Cortex of kidney (tissue), 1 donor: ENCODE data around the gene GATAD2A.

Experiments used
- DNase-seq: peaks from one replicate; lab custom pipeline; 2025; lab: John Stamatoyannopoulos, UW

GATAD2A gene

DNA sequence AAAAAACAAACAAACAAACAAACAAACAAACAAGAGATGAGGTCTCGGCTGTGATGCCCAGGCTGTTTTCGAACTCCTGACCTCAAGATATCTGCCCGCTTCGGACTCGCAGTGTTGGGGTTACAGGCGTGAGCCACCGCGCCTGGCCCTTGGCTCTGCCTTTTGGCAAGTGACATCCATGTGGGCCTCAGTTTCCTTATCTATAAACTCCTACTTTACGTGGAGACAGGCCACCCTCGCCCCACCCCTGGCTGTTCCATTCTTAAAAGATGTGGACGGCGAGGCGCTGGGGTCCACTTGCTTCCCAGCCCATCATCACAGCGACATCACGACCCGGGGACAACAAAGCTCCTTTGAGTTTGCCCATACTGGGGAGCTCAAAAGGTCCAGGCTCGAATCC is 108.2 kb downstream of the GATAD2A start:
- DNase-seq, result no peak

DNA sequence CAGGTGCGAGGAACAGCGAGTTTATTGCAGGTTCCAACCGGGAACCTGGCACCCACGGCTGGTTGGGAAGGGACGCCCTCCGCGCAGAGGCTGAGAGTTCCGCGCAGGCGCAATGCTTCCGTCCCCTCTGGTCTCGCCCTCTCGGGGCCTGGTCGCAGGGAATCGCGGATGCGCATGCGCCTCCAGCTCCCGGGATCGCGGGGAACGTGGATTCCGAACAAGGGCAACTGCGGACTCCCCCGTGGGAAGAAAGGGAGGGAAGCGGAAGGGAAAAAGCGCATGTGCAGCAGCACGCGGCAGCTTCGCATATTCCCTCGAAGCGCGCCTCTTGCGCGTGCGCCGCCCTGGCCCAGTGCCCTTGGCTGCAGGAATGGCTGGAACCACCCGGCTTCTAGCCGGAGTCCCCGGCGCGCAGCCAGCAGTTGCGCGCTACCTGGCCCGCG is 108.8 kb downstream of the GATAD2A start:
- DNase-seq, result no peak

DNA sequence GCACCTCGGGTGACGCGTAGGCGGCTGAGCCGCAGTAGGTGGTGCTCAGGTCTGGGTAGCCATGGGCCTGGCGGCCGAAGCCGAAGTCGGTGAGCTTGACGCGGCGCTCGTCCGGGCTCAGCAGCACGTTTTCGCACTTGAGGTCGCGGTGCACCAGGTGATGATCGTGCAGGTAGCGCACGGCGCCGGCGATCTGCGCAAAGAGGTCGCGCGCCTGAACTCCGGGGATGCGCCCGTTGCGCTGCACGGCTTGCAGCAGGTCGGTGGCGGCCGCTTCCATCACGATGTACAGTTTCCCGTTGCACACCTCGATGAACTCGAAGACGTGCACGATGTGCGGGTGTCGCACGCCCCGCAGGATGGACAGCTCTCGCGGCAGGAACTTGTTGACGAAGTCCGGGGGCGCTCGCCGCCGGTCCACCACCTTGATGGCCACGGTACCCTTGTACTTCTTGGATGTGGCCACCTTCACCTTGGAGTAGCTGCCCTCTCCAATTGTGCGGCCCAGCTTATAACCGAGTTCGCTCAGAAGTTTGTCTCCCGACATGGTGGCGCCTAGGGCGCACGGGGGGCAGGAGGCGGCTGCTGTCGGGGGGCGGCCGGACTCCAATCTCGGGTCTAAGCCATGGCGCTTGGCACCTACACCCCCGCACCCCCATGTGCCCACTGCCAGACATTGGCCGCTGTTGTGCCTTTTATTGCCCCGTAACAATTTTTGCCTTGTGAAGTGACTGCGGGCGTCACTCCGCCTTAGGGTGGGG is 109.6 kb downstream of the GATAD2A start, which contains the start of gene TSSK6:
Gene TSSK6, minus strand, starts transcription at position 668 of the 761 bp plus-strand sequence. Its CDS starts 121 bp downstream, at position 547.
- DNase-seq, result no peak

DNA sequence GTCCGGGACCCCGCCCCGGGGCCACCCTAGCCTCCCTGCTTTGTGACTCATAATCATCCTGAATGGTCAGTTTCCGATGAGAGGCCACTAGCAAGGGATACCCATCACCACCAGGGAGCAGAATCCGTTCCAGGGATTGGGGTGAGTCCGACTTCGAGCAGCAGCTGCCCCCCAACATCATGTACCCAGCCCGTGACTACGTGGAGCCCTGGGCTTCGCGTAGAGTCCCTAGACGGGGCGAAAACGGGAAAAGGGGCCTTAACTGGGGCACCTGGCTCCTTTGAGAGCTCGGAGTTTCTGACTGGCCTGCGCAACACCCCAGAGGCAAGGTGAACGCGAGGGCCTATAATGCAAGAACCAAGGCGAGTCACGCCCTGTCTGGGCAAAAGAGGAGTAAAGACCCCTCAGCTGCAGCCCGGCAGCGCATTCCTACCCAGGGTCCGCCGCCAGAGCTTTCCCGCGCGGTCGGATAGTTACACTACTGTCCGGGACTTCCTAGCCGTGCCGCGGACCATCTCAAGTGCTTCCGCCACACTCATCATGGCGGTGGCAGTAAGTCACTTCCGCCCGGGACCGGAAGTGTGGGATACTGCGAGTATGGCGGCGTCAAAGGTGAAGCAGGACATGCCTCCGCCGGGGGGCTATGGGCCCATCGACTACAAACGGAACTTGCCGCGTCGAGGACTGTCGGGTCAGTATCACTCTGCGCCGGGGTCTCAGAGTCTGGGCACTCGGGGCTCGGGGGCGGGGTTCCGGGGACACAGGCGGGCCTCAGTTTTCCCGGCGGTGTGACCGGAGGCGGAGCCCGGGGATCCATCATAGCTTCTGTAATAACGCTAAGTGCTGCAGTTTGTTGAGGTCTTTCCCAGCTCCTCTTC is 110.4 kb downstream of the GATAD2A start, which contains the start of gene NDUFA13:
Gene NDUFA13, plus strand, starts transcription at position 584 of the 878 bp plus-strand sequence. Its CDS starts 14 bp downstream, at position 598.
- no peak for DNase-seq

DNA sequence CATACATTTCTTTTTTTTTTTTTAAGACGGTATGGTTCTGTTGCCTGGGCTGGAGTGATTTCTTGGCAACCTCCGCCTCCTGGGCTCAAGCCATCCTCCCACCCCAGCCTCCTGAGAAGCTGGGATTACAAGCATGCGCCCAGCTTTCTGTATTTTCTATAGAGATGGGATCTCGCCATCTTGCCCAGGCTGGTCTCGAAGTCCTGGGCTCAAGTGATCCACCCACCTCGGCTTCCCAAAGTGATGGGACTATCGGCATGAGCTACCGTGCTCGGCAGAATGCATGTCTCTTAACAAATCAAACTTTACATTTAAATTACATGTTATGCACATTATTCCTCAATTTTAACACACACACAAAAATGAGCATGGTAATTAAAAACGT is 111.8 kb downstream of the GATAD2A start:
- no peak for DNase-seq

DNA sequence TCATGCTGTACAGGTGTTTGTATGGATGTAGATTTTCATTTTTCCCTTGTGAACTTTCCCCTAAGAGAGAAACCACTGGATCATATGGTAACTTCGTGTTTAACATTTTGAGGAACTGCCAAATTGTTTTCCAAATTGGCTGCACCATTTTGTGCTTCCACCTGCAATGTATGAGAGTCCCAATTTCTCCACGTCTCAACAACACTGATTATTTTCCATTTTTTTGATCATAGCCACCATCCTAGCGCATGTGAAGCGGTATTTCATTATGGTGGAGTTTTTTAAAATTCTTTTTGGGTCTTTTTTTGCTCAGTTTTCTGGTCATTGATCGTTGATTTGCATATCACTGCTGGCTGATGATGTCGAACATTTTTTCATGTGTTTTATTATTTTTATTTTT is 115.5 kb downstream of the GATAD2A start:
- DNase-seq, result no peak

DNA sequence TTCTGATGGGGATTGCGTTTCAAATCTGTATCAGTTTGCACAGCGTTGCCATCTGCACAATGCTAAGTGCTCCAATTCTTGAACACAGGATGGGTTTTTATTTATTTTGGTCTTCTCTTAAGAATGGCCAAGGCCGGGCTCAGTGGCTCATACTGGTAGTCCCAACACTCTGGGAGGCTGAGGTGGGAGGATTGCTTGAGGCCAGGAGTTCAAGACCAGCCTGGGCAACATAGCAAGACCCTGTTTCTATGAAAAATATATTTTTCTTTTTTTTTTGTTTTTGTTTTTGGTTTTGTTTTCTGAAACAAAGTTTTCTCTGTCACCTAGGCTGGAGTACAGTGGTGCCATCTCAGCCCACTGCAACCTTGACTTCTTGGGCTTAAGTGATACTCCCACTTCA is 117.7 kb downstream of the GATAD2A start:
- DNase-seq, result no peak

DNA sequence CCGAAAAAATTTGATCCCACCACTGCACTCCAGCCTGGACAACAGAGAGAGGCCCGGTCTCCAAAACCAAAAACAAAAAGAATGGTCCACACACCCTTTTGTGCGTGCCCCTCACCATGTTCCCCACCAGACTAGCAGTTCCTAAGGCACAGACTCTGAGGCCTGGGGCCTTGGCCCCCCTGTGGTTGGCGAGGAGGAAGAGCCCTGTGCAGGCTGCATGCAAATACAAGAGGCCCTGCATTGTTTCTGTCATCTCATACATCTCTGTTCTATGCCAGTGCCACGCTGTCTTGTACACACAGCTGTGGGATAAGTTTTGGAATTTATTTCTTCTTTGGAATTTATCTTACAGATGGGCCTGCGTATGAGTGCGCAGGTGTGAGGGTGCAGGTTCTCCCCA is 118.6 kb downstream of the GATAD2A start:
- DNase-seq, result no peak

DNA sequence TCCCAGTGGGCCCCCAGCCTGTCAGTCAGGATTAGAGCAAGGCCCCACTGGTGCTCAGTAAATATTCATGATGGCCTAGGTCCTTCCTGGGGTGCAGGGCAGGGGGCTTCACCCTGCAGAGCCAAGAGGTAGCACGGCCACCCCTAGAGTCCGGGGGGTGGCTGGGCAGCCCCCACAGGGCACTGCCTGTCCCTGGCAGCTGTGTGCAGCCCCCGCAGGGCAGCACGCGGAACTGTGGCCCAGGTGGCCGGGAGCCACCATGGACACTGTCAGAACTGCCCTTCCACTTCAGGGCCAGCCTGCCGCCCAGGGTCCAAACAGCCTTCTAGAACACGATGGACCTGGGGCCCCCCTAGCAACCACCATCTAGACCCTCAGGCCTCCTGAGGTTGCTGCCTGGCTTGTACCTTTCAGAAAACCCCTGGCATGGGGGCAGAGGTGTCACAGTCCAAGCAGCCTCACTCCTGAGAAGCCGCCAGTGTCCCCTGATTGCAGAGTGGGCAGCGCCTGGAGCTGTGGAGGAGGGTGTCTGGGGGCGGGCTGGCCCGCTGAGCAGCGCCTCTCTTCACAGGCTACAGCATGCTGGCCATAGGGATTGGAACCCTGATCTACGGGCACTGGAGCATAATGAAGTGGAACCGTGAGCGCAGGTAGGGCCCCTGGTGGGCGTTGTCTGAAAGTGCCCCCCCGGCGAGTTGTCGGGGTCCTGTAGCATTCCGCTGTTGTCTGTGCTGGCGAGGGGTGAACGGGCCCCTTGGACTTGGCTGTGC is 120.3 kb downstream of the GATAD2A start:
- no peak for DNase-seq

DNA sequence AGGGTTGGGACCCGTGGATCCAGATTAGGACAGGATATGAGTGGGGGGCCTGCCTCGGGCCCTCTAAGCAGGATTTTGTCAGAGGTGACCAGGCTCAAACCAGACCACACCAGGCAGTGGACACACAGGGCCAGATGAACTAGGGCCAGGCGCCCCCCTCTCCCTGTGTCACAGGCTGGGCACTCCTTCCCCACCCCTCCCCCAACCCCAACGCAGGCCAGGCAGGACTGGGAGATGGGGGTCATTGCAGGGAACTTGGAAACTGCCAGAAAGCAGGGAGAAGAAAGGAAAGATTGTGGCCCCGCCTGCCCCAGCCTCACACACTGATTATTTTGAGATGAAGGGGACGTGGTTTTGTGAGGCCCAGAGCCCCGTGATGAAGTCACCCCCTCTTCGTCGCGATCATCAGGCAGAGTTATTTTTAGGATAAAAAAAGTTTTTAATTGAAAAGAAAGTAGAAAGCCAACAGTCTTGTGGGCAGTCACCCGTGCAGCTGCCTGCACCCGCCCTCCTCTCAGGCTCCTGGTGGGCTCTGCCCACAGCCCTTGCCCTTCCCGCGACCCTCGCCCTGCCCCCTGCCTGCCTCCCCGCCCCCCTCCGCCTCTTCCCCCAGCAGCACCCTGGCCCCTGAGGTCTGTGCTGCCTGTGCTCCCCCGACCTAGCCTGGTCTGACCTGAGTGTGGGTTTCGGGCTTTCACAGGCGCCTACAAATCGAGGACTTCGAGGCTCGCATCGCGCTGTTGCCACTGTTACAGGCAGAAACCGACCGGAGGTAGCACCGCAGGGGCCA is 121.3 kb downstream of the GATAD2A start:
- DNase-seq, result no peak

DNA sequence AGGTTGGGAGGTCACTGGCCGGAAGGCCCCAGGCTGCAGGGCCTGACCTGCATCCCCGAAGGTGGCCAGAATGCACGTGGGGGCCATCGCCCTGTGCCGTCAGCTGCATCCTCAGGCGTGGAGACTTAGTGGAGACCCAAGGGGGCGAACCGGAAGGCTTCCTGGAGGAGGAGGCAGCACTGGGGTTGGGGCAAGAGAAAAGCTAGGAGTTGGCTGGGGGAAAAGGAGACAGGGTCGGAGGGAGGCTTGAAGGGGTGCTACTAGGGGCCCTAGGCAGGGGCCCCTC is 121.8 kb downstream of the GATAD2A start:
- DNase-seq, result no peak

DNA sequence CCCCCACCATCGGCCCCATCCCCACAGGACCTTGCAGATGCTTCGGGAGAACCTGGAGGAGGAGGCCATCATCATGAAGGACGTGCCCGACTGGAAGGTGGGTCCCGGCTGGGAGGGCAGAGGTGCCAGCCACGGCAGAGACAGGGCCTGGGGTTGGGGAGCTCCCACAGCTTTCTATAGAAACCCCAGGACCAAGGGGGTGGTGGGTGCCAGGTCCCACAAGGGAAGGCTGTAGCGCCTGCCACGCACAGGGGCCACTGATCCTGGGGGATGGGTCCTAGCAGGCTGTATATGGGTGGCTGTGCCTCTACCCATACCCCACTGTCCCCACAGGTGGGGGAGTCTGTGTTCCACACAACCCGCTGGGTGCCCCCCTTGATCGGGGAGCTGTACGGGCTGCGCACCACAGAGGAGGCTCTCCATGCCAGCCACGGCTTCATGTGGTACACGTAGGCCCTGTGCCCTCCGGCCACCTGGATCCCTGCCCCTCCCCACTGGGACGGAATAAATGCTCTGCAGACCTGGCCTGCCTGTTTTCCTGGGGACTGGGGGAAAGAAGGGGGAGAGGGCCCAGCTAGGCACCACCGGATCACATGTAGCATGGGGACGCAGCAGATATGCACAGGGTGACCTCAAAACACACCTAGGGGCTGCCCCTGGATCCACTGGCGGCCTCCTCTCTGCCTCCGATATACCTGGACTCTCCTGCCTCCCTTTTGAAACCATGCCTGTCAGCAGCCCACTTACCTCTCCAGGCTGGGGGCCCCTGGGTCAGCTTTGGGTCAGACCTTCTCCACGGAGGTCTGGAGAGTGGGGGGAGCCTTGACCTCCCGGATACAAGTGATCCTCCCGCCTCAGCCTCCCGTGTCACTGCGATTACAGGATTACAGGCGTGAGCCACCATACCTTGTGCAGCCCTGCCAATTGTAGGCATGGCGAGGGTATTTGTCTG is 122.5 kb downstream of the GATAD2A start:
- no peak for DNase-seq

DNA sequence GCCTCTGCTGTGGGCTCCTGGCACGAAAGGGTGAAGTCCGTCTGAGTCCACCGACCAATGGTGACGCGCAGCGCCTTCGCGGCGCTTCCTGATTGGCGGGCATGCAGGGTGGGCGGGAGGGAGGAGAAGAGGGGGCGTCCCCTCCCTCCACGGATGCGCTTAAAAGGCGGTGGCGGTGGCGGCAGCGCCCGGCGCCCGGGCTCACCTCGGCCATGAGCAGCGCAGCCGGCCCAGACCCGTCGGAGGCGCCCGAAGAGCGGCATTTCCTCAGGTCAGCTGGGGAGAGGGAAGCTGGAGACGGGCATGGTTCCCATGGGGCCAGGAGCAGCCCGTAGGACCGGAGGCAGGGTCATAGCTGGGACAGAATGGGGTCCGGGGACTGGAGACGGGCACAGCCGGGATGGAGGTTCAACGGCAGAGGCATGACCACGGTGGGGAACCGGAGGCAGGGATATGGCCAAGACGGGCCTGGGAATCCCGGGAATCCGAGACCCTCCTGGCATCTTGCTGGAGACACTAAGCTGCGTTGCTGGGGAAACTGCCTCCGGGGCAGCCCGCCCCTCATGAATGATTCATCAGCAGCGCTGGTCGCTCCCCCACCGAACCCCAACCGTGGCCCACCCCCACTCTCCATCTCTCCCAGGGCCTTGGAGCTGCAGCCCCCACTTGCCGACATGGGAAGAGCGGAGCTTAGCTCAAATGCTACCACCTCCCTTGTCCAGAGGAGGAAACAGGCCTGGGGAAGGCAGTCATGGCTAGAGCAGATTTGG is 123.4 kb downstream of the GATAD2A start, which contains the start of gene YJEFN3:
Gene YJEFN3, plus strand, starts transcription at position 191 of the 770 bp plus-strand sequence. Its CDS starts 22 bp downstream, at position 213.
- DNase-seq, result no peak

DNA sequence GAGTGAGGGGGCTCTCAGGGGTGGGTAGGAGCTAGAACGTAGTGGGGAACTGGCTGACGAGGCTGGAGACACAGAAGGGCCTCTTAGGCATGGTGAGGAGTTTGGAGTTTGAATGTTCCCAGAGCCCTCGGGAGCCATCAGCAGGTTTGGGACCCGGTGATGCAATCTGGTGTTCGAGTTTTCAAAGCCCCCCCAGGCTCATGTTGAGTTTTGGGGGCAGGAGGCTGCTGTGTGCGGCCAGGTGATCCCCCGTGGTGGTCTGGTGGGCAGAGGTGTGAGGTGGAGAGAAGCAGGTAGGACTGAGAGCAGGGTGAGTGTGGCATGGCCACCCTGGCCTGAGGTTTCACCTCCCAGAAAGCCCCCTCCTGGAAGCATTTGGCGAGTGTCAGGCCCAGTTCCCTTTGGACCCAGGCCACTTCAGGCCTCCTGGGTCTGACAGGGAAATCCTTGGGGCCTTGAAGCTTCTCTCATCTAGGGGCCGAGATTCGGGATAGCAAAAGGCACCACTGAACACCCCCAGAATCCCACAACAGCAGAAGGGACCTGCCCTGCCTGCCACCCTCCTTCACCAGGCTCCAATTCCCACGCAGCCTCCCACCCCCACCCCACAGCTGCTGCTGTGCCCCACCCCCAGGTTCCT is 124.4 kb downstream of the GATAD2A start:
- DNase-seq, result no peak

DNA sequence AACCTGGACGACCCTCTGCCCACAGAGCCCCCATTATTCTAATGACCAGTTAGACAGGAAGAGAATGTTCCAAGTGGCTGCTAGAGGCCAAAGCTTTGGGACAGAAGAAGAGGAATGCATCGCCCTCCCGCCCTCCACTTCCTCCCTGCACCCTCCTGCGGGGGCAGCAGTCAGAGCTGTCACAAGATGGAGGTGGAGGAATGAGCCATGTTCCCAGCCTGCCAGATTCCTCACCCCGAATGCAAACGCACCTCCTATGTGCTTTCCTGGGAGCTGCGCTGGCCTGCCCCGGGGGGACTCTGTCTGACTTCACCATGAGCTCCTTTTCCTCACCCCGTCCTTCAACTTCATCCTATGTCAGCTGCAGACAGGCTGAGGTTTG is 124.9 kb downstream of the GATAD2A start:
- DNase-seq, result no peak

DNA sequence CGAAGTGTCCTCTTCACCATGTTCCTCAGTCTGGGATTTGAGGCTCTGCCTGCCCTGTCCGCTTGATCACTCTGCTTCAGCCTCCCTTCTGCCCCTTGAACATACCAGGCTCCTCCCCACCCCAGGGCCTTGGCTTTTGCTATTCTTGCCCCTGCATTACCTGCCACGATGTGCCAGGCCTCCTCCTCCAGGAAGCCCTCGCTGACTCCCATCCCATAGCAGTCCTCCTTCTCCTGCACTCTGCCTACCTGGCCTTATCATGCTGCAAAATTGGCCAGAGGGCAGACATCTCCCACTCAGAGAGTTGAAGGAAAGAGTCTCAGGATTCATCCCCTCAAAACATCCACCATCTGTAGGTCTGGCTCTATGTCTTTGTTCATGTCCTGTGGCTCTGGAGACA is 125.4 kb downstream of the GATAD2A start:
- no peak for DNase-seq

DNA sequence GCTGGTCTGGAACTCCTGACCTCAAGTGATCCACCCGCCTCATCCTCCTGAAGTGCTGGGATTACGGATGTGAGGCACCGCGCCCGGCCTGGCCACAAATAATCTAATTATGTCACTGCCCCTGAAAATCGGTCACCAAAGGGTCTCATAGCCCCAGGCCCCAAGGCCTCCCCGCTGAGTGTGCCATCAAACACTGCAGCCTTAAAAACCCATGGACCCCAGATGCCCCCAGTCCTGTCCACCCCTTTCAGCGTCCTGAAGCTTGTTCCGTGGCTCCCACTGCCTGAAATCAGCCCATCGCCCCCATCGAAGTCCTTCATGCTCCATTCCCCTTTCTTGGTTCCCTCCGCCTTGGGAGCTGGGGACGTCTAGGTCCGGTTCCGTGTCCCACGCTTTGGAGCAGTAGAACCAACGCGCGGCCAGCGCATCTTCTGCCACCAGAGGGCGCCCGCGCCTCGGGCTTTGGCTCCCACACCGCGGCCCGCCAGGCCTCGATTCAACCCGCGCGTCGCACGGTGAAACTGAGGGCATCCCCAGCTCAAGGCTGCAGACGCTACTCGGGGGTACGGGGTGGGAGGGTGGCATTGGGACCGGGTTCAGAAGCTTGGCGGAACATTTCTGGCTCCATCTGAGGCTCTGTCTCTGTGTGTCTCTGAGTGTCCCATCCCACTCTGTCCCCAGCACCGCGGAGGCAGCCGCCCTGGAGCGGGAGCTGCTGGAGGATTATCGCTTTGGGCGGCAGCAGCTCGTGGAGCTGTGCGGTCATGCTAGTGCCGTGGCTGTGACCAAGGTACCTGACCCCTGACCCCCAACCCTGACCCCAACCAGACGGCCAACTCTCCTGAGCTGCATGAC is 126.7 kb downstream of the GATAD2A start:
- DNase-seq, result no peak
